ENCODE measurements around the gene BRAF.

DNA sequence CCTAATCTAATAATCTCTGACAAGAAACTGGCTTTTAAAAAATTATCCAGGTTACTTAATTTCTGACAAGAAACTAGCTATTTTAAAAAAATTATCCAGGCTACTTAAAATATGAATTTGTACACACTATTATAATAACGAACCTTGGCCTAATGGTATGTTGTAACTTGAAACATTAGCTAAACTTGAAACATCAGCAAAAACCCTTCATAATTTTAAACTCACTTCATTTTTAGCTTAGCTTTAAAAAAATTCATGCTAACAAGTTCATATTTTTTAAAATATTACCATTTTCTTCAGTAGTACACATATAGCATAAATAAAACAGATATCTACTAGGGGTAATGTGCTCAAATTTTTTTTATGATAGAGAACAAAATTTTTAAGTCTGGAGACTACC is 35.6 kb downstream of the BRAF start:
- TF ChIP-seq, protein P1, sequence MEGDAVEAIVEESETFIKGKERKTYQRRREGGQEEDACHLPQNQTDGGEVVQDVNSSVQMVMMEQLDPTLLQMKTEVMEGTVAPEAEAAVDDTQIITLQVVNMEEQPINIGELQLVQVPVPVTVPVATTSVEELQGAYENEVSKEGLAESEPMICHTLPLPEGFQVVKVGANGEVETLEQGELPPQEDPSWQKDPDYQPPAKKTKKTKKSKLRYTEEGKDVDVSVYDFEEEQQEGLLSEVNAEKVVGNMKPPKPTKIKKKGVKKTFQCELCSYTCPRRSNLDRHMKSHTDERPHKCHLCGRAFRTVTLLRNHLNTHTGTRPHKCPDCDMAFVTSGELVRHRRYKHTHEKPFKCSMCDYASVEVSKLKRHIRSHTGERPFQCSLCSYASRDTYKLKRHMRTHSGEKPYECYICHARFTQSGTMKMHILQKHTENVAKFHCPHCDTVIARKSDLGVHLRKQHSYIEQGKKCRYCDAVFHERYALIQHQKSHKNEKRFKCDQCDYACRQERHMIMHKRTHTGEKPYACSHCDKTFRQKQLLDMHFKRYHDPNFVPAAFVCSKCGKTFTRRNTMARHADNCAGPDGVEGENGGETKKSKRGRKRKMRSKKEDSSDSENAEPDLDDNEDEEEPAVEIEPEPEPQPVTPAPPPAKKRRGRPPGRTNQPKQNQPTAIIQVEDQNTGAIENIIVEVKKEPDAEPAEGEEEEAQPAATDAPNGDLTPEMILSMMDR (IDR thresholded peaks at IDR 0.05; ENCODE audit: poor library complexity) = no peak
- TF ChIP-seq EZH2 (IDR thresholded peaks at IDR 0.05; ENCODE audit: borderline replicate concordance) (no peak), EZH2phosphoT487 (IDR thresholded peaks at IDR 0.05; ENCODE audit: low read depth, severe bottlenecking, unreplicated experiment) (no peak)
